GM18519 (cell line): ENCODE data around the gene CCDC191.
A peak's percentile ranks its signal among the peaks of the same experiment; 100 is the strongest.

ENCODE experiments used
- ATAC-seq: cut with Tn5 transposase; IDR thresholded peaks from one replicate; pipeline ENCODE4 v1.9.1; 2021; ENCODE audit warnings: mild to moderate bottlenecking, moderate library complexity; ENCODE audit not compliant: unreplicated experiment, low FRiP score

The CCDC191 gene

GRCh38 chr3:114056130-114057010 lies at the start of gene CCDC191, which contains the start of gene QTRT2:
Gene CCDC191 (minus strand): TSS chr3:114056526. CDS start chr3:114056466, 60 bp downstream.
Gene QTRT2 (plus strand): TSS chr3:114056737. CDS start chr3:114065258, 8,521 bp downstream.
- peak; percentile 95 for ATAC-seq

- ATAC-seq, result no peak
These were observed 48.1 kb upstream of the CCDC191 start for GRCh38 chr3:114104414-114104813.

- no peak for ATAC-seq
These were observed 47.5 kb upstream of the CCDC191 start for GRCh38 chr3:114103858-114104257.

GRCh38 chr3:114103181-114103580 lies 46.9 kb upstream of the CCDC191 start:
- ATAC-seq, result no peak

- no peak for ATAC-seq
These were observed 44.8 kb upstream of the CCDC191 start for GRCh38 chr3:114101101-114101500.

GRCh38 chr3:114095796-114096195 lies 39.5 kb upstream of the CCDC191 start:
- ATAC-seq, result no peak

GRCh38 chr3:114093596-114093995 lies 37.3 kb upstream of the CCDC191 start:
- no peak for ATAC-seq

GRCh38 chr3:114093016-114093380 lies 36.7 kb upstream of the CCDC191 start:
- no peak for ATAC-seq

- no peak for ATAC-seq
These were observed 36.1 kb upstream of the CCDC191 start for GRCh38 chr3:114092151-114093015.

GRCh38 chr3:114089675-114090074 lies 33.3 kb upstream of the CCDC191 start:
- no peak for ATAC-seq

GRCh38 chr3:114086356-114086755 lies 30.0 kb upstream of the CCDC191 start:
- ATAC-seq, result no peak

GRCh38 chr3:114083112-114083511 lies 26.8 kb upstream of the CCDC191 start:
- no peak for ATAC-seq

GRCh38 chr3:114081037-114081436 lies 24.7 kb upstream of the CCDC191 start:
- no peak for ATAC-seq

- ATAC-seq, result no peak
These were observed 23.9 kb upstream of the CCDC191 start for GRCh38 chr3:114080201-114080600.

- no peak for ATAC-seq
These were observed 23.4 kb upstream of the CCDC191 start for GRCh38 chr3:114079761-114080160.

- no peak for ATAC-seq
These were observed 21.8 kb upstream of the CCDC191 start for GRCh38 chr3:114078126-114078525.

- no peak for ATAC-seq
These were observed 20.4 kb upstream of the CCDC191 start for GRCh38 chr3:114076711-114077110.

GRCh38 chr3:114071786-114072185 lies 15.5 kb upstream of the CCDC191 start:
- no peak for ATAC-seq

- ATAC-seq, result no peak
These were observed 12.0 kb upstream of the CCDC191 start for GRCh38 chr3:114068336-114068735.

GRCh38 chr3:114067804-114068203 lies 11.5 kb upstream of the CCDC191 start:
- ATAC-seq, result no peak

- no peak for ATAC-seq
These were observed 4.8 kb upstream of the CCDC191 start for GRCh38 chr3:114060906-114061655.
